ENCODE results near the gene ACP6.

ACP6 gene

DNA sequence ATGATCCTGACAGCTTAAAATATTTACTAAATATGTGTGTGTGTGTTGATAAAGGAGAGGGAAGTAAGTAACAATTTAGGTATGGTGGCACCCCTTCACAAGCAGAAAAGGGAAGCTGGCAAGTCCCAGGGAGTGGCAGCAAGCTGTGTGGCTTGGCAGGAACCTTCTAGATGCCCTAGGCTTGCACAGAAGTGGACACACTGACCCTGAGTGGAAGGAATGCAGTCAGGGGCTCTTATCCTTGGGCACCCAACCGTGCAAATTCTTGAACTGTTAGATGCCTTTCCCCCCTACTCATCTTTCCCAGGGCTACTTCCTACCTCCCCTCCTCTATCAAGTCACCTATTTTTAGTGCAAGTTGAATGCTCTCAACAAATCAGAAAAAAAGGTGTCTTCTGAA is 18.9 kb downstream of the ACP6 start:
- DNase-seq (ENCODE audit: low spot score) = no peak

DNA sequence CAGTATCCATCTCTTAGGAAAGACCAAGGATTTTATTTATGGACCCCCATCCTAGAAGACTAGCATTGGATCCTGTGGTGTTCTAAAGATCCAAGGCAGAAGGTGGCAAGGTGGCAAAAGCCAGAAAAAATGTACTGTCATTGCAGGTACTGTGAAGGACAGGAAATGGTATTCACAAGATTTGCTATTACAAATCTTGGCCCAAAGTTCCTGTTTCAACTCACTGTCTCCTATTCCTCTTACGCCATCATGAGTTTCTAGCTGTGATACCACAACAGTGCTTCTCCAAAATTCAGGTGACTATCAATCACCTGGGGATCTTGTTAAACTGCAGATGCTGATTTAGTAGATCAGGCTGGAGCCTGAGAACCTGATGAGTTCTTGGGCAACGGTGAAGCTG is 21.4 kb downstream of the ACP6 start:
- no peak for DNase-seq (ENCODE audit: low spot score)

DNA sequence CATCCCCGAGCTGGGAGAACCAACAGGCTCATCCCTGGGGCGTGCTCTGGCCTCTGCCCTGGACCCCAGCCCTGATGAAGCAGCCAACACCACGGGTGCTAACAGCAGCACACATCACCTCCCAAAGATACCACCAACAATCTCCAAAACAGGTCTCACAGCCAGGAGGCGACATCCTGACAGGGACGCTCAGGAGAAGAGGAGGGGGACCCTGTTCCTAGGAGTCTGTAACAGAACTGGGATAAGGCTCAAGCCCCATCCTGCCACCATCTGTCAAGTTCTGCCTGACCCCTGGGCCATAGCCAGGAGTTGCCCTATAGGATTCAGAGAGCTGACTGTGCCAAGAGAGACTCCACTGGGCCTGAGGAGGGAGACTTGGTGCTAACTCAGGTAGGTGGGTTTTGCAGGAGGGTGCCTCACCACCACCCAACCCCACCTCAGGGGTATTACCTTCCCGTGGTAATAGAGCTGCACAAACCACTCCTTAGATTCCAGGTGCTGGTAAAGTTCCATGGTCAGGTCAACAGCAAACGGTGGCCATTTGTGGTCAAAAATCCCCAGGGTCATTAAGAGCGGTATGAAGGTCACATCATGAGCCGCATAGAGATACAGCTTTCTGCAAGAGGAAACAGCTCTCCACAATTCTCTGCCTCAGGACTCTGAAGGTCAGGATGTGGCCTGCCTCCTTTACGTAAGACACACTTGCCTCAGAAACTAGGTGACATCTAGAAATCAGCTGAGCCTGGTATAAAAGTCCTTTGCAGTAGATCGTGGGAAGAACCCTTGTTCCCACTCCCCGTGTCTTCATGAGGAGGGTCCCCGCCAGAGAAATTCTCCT is 22.3 kb downstream of the ACP6 start:
- DNase-seq (ENCODE audit: low spot score) = no peak

DNA sequence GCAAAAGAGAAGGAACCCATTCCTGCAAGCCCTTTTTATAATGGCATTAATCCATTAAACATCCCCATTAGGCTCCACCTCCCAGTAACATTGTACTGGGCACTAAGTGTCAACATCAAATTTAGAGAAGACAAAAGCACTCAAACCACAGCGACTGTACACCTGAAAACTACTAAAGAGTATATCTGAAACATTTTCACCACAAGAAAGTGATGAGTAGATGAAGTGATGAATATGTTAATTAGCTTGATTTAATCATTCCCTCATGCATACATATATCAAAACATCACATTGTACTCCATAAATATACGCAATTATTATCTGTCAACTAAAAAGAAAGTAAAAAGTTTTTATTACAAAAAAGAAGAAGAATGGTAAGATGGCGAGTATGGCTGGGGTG is 26.4 kb downstream of the ACP6 start:
- DNase-seq (ENCODE audit: low spot score) = no peak

DNA sequence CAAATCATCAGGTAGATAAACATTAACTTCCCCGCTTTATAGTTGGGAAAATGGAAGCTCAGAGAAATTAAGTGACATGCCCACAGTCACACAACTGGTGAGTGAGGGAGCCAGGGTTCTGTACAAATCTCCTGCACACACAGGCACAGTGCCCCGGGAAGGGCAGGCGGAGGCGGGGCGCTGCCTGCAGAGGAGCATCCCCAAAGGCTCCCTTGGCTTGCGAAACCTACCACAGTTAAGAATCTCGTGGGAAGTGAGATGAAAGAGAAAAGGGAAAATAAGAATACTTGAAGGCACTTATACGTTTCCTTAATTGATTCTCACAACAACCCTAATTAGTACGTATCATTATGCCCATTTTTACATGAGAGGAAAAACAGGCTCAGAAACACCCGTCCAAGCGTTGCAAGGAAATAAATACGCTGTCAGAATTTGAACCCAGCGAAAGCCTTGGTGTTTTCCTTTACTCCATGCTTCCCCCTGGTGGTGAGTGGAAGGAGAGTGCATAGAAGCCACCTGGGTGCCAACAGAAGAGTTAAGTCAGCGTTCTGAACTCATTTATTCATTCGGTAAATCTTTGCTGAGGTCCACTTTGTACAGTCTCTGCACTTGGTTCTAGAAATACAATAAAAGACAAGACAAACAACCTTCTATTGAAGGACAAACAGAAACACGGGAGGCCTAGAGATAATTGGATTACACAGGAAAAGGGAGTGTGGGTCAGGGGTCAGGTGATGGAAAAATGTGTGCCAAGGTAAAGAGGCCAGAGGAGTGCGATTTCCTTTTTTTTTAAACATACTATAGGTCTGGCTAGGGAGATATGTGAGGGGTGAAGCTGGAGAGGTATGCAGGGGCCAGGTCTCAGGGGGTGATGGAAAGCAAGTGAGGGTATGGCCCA is 28.4 kb downstream of the ACP6 start:
- peak; percentile 55 for DNase-seq (ENCODE audit: low spot score)

DNA sequence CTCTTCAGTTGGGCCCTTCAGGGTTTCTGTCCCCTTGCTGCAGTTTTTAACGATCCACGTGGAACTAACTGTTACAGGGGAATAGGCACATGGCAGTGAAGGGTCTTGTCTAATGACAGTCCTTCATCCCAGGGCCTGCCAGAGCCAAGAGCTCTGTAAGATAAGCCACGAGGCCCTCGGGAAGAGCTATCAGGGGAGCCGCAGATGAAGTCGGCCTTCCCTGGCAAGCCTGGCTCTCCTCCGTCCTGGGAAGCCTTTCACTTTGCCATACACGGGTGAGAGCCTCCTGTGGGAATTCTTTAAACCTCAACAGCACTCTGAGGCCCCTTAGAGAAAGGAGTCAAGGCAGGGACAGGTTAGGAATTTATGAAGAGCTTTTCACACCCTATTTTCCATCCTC is 29.0 kb downstream of the ACP6 start:
- DNase-seq (ENCODE audit: low spot score) = no peak

DNA sequence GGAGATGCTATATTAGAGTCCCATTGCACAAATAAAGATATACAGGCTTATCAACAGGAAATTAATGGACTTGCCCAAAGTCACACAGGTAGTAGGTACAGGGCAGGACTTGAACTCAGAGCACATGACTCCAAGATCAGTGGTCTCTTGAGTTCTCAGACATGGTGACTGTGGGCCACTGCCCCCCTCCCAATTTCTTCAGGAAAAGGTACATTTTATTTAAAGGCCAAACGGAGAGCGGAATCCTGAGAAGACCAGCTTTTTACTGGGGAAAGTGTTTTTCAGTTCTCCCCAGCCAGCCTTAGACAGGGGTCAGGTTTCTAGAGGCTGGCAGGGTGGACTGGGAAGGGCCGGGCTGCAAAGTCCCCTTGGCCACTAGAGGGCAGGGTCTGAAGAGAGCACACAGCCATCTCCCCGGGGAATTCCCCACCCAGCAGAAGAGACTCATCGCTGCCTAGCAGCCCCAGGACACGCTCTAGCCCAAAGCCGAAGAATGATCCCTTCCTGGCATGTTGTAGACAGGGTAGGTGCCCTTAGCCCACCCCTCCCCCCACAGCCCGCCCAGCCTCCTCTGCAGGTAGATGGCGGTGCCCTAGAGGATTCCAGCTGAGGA is 29.7 kb downstream of the ACP6 start:
- peak; percentile 65 for DNase-seq (ENCODE audit: low spot score)

DNA sequence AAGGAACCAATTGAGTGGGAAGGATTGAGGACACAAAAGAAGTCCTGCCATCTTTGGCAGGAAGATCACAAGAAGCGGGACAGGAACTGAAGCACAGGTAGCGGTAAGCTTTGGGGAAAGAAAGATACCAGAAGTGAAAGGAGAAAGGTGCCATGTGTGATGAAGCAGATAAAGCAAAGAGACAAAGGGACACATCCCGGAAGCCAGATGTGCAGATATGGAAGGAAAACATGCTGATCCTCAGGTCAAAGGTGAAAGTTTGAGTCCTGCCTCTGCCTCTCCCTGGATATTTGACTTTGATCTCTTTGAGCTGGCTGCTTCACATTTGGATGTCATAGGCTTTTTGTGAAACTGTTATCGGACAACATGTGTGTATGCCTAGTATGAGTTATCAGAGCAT is 34.0 kb downstream of the ACP6 start:
- no peak for DNase-seq (ENCODE audit: low spot score)

DNA sequence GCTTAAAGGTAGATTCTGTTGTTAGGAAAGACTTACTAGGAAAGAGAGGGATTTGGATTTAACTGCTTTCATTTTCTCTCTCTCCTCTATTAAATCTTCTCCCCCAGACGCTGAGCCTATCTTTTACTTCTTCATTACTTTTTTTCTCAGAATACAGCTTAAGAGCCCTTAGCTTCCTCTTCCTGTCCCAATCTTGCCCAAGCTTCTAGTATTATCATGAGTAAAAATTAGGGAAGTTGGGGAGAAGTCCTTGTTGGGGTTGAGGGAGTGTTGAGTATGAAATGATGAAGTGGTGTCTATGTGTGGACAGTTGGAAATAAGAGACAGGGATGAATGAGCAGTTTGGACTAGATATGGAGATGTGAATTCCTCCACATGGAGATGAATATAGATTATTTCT is 35.0 kb downstream of the ACP6 start:
- DNase-seq (ENCODE audit: low spot score) = no peak

DNA sequence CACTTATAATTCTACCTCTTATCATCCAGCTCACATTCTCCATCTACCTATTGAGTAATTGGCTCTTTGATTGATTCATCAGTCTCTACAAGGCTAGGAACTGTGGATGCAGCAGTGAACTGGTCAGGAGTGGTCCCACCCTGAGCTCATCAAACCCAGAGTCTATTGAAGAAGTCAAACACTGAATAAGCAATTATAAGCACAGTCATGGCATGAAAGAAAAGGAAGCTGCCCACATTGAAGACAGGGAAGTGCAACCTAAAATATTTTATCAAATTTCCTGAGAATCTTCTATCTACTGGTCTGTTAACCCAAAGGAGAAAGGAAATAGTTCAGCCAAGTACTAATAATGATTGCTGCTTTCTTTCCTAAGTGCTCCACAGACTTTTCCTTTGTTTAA is 35.7 kb downstream of the ACP6 start:
- no peak for DNase-seq (ENCODE audit: low spot score)

DNA sequence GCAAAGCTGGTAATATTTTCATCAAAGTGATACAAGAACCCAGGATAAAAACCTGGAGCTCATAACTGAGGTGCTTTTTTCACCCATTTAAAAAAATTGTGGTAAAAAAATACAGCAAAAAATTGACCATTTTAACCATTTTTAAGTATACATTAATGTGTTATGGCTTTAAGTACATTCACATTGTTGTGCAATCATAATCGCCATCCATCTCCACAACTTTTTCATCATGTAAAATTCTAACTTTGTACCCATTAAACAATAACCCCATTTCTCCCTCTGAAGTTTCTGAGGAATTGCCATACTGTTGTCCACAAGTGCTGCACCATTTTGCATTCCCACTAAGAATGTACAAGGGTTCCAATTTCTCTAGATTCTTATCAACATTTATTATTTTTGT is 36.6 kb downstream of the ACP6 start:
- no peak for DNase-seq (ENCODE audit: low spot score)

DNA sequence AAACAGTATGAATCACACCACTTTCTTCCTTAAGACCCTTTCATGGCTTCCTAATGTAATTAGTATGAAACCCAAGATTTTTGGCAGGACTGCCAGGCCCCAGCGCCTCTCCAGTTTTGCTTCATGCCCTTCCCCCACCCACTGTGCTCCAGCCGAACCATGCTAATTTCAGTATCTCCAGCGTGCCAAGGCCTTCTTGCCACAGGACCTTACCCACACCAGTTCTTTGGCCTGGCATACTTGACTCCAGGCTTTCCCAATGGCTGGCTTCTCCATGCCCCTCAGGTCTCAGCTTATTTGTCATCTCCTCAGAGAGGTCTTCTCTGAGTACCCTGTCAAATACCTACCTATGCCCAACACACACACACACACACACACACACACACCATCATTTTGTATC is 38.5 kb downstream of the ACP6 start:
- no peak for DNase-seq (ENCODE audit: low spot score)

DNA sequence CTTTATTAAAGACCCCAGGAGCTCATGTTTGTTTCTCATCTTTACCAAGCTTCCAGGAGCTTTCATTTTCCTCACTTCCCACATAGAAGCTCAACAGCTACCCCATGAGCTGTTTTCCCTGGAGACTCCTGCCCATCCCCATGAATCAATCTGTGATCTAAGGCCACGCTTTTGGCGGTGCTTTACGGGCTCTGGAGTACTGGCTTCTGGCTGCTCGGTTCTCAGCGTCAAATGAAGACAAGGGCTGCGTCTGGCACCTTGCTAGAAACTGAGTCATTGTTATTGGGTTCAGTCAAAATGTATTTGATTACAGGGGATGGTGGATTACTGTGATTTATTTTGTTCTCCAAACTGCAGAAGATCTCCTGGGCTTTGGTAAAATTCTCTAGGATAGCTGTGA is 39.9 kb downstream of the ACP6 start:
- no peak for DNase-seq (ENCODE audit: low spot score)

DNA sequence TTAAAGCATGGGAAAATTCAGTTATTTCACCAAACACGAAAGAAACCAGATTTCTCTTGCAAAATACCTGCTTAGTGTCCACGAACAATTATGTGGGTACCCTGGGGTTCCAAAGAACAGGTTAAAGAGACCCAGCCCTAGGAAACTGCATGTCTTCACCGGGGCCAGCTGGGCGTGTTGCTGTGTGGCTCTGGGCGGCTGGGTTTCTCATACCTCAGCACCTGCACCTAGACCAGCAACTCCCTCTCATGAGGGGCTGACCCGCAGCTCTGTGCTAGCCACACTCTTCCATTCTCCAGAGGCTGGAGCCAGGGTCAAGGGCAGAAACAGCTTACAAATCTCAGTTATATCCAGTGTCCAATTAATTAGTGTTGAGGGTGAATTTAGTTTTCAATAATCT is 40.3 kb downstream of the ACP6 start:
- no peak for DNase-seq (ENCODE audit: low spot score)

DNA sequence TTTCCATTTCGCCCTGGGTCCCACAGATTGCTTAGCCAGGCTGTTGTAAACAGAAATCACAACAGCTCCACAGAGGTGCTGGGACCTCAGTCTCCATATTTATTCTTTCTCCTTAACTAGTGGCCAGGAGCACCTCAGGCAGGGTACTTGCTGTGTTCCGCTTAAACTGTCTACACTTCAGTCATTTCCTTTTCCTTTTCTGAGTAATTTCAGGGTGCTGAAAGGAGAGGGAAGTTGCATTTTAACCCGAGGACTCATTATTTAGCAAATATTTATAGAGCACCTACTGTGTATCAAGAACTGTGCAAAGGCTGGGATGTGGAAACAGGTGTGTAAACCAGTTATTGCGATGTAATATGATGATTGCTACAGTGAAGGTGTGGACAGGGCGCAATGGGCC is 41.9 kb downstream of the ACP6 start:
- no peak for DNase-seq (ENCODE audit: low spot score)

DNA sequence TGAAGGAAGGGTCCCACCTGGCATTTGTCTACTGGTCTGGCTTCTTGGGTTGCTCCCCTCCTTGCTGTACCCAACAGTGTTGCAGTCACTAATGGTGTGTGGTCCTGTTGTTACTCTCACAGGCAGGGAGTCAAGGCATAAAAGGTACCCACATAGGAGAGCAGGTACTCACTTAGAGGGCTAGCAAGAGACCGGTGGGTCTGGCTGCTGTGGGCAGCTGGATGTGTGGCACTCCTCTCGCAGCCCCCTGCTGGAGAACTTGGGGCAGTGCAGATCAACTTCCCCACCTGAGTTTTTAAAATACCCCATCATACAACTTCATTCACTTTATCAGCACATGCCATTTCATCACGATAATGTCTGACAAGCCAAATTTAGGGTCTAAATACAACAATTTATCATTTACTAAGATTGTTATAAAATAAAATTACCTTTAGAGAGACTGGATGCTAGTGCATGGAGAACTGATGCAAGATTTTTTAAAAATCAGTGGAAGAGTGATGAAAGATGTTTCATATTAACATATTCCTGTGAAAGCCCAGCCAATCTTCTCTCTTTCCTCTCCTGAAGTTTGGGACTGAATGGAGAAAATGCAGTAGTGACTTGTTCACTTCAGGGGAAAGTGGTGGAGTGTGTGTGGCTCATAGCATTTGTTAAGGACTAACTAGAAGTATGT is 42.8 kb downstream of the ACP6 start:
- DNase-seq (ENCODE audit: low spot score) = peak; percentile 78

DNA sequence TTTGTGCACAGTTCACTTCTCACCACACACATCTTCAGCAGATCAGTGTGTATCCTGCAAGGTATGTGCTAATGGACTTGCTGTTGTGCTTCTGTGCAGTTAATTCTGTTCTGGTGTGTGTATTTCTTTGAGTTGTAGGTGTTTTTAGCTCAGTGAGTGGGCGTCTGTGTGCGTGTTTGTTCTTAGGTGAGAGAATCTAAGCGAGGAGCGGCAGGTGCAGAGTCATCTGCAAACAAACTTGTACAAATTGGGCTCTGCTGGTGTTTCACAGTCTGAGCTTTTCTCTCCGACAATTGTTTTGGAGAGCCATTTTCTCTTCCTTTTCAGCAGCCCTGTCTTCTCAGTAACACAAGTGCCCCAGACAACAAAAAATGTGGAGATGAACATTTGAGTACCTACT is 43.6 kb downstream of the ACP6 start:
- DNase-seq (ENCODE audit: low spot score) = no peak

DNA sequence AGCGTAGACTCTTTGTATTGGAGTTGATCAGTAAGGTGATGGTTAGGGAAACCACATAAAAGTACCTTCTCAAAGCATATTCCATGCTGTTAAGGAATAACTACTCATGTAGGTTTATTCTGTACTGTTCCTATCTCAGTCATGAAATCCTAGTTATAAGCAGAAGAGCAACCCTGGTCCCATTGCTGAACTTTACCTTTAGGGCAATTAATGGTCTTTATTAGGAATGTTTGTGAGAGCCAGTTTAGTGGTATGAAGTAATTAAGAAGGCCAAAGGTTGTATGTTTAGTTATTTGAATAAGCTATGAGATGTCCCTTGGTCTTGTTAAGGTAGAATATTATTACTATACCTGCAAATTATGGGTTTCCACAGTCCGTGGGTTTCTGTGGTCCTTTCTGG is 44.0 kb downstream of the ACP6 start:
- DNase-seq (ENCODE audit: low spot score) = no peak

DNA sequence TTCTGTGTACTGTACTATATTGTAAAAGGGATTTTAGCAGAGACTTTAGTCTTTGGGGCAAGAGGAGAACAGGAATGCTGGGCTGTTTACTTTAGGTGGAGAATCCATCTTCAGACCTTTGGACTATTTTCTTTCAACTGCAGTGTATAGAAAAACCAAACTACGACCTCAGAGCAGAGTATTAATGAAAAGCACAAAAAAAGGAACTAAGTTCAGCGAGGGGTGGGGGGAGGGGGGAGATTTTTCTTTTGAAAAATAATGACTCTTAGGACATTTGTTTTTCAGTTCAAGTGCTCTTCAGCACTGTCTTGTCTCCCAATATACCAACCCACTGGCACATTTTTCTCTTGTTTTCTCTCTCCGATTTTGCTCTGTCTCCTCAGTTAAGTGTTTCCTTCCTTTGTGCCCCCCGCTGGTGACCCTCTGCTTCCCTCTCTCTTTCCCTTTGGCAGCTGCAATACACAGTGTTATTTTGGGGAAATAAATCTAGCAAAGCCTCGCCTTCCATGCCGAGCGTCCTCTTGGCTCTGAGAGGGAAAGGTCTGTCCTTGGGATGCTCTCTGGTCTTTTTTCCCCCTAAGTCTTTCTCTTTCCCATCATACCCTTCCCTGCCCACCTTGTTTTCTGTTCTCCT is 44.8 kb downstream of the ACP6 start:
- DNase-seq (ENCODE audit: low spot score) = no peak

DNA sequence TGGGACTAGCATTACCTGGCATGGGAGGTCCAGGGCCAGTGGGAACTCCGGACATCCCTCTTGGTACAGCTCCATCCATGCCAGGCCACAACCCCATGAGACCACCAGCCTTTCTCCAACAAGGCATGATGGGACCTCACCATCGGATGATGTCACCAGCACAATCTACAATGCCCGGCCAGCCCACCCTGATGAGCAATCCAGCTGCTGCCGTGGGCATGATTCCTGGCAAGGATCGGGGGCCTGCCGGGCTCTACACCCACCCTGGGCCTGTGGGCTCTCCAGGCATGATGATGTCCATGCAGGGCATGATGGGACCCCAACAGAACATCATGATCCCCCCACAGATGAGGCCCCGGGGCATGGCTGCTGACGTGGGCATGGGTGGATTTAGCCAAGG is 45.8 kb downstream of the ACP6 start:
- no peak for DNase-seq (ENCODE audit: low spot score)

DNA sequence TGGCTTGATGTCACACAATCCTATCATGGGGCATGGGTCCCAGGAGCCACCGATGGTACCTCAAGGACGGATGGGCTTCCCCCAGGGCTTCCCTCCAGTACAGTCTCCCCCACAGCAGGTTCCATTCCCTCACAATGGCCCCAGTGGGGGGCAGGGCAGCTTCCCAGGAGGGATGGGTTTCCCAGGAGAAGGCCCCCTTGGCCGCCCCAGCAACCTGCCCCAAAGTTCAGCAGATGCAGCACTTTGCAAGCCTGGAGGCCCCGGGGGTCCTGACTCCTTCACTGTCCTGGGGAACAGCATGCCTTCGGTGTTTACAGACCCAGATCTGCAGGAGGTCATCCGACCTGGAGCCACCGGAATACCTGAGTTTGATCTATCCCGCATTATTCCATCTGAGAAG is 46.3 kb downstream of the ACP6 start:
- DNase-seq (ENCODE audit: low spot score) = no peak

DNA sequence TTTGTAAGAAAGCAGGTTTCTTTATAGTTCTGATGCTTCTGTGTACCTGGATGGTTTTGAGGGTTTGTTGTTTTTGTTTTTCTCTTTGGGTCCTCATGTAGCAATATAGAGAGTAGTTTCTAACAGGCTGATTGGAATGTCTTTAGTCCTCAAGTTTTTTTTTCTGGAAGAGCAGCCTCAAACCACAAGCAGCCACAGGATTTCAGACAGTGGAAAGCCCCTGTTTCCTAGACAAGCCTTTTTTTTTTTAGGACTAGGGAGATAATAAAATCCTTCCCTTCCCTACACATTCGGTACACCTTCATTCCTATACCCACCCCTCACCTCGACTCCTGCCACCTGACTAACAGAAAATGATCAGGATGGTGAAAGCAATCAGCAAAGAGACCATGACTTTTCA is 47.6 kb downstream of the ACP6 start:
- DNase-seq (ENCODE audit: low spot score) = no peak
